ENCODE results near the gene YIF1A. TPM values are rescaled to one million over a fixed set of nuclear protein-coding genes. Genes with fewer than 3 reads are reported as not detected.

YIF1A gene
- polyA plus RNA-seq, 1 experiment = 228 TPM

DNA sequence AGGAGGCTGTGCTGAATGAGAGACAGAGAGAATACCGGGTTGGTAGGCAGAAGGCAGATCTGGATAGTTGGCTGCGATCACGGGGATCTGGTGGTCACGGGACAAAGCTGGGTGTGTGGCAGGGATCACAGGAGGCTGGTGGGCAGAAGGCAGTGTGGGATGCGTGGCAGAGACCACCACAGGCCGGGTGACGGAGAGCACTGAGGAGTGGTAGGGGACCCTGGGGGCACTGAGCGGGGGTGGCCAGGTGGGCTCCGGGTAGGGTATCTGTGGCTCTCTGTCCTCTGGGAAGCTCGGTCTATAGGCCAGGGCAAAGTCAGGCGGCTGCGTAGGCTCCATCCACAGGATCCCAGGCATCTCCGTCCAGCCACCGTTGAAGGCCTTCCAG is 26.5 kb upstream of the YIF1A start:
- ChIA-PET POLR2A (interaction anchor here (0.7 to 0.8 kb wide), 2 partner anchors 14 to 20 kb away, joined by 3 read pairs; partner anchors contain the start of gene RIN1), CTCF (interaction anchor here (1.5 to 11.3 kb wide), 4 partner anchors 10 to 72 kb away, joined by 3 to 201 read pairs (median 132); partner anchors contain the start of gene RIN1)
- no peaks in the 10 kb centered on the region; the same call in 1 of the 2 replicates for H3K36me3 ChIP-seq (ENCODE audit: control insufficient read depth, insufficient read depth, low read length)
- TF ChIP-seq, protein P1, sequence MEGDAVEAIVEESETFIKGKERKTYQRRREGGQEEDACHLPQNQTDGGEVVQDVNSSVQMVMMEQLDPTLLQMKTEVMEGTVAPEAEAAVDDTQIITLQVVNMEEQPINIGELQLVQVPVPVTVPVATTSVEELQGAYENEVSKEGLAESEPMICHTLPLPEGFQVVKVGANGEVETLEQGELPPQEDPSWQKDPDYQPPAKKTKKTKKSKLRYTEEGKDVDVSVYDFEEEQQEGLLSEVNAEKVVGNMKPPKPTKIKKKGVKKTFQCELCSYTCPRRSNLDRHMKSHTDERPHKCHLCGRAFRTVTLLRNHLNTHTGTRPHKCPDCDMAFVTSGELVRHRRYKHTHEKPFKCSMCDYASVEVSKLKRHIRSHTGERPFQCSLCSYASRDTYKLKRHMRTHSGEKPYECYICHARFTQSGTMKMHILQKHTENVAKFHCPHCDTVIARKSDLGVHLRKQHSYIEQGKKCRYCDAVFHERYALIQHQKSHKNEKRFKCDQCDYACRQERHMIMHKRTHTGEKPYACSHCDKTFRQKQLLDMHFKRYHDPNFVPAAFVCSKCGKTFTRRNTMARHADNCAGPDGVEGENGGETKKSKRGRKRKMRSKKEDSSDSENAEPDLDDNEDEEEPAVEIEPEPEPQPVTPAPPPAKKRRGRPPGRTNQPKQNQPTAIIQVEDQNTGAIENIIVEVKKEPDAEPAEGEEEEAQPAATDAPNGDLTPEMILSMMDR (IDR thresholded peaks at IDR 0.05; ENCODE audit: insufficient read depth, low read depth, low read length) = no peak
- H3K4me3 ChIP-seq (ENCODE audit: low read depth, low read length) = peak overlapping the region; percentile 69
- no peaks in the 10 kb centered on the region for H3K27me3 ChIP-seq (ENCODE audit: control insufficient read depth, insufficient read depth, low read length)
- DNase-seq (ENCODE audit: low read depth) = no peak

DNA sequence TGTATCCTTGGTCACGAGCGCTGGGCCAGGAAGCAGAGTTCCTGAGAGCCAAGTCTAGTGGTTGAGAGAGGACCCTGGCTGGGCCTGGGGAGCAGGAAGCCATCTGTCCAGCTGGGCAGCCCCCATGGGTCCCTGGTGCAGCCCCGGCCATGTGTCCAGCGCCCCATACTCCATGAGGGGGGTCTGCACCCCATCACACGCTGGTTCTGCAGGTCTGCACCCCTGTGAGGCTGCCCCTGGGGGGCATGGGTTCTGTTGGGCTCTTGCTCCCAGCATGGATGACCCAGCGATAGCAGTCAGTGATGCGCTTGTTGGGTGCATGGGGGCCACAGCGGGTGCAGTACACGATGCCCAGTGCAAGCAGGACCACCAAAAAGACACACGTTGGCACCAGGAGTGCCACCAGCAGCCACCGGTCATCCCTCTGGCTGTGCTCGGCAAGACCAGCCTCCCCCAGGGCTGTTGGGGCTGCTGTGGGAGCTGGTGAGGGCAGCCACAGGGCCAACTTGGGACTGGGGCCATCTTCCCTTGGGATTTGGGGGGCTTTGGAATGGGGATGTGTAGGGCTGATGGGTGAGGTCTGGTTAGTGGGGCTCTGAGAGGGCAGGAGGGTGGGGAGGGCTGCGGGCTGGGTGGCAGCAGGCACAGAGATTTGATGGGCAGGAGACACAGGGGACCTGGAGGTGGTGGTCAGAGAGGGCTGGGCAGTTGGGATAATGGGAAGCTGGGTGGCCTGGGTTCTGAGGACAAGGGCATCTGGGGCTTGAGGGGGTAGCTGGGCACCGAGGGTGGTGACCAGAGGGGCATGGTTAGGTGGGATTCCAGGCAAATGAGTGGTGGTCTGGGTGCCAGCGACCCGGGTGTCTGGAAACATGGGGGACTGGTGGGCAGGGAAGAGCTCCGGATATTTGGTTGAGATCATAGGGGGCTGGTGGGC is 25.9 kb upstream of the YIF1A start:
- no peak for DNase-seq (ENCODE audit: low read depth)
- H3K27me3 ChIP-seq (ENCODE audit: control insufficient read depth, insufficient read depth, low read length) = no peaks in the 10 kb centered on the region
- no peaks in the 10 kb centered on the region; the same call in 1 of the 2 replicates for H3K36me3 ChIP-seq (ENCODE audit: control insufficient read depth, insufficient read depth, low read length)
- POLR2A ChIA-PET = interaction anchor here (0.7 to 3.8 kb wide), 4 partner anchors 14 to 96 kb away, joined by 3 to 34 read pairs (median 4); partner anchors contain the start of gene RIN1
- CTCF ChIA-PET = interaction anchor here (1.5 to 11.3 kb wide), 4 partner anchors 11 to 73 kb away, joined by 3 to 201 read pairs (median 132); partner anchors contain the start of gene RIN1
- TF ChIP-seq, protein P1 (IDR thresholded peaks at IDR 0.05; ENCODE audit: insufficient read depth, low read depth, low read length) = no peak
- peak overlapping the region; percentile 69 for H3K4me3 ChIP-seq (ENCODE audit: low read depth, low read length)

DNA sequence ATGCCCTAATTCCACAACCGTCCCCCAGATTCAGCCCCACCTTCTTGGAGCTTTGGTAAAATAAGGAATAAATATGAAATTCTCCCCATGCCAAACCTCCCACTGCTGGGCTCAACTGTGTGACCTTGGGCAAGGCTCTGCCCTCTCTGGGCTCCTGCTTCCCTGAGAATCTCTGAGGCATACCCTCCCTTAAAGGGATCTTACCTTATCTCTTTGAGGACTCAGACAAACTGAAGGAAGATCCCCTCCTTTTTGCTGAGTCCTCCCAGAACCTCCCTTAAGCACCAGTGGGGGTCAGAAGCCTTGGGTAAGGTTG is 25.2 kb upstream of the YIF1A start:
- TF ChIP-seq, protein P1 (IDR thresholded peaks at IDR 0.05; ENCODE audit: insufficient read depth, low read depth, low read length) = no peak
- H3K27me3 ChIP-seq (ENCODE audit: control insufficient read depth, insufficient read depth, low read length) = no peaks in the 10 kb centered on the region
- ChIA-PET POLR2A (interaction anchor here (0.7 to 3.8 kb wide), 4 partner anchors 21 to 97 kb away, joined by 3 to 34 read pairs (median 11); partner anchors contain the start of genes RIN1 and YIF1A), CTCF (interaction anchor here (2.4 to 11.3 kb wide), 5 partner anchors 11 to 94 kb away, joined by 9 to 201 read pairs (median 81); partner anchors contain the start of genes BRMS1 and RIN1)
- H3K36me3 ChIP-seq (ENCODE audit: control insufficient read depth, insufficient read depth, low read length) = no peaks in the 10 kb centered on the region; the same call in 1 of the 2 replicates
- peak overlapping the region; percentile 69 for H3K4me3 ChIP-seq (ENCODE audit: low read depth, low read length)
- no peak for DNase-seq (ENCODE audit: low read depth)

DNA sequence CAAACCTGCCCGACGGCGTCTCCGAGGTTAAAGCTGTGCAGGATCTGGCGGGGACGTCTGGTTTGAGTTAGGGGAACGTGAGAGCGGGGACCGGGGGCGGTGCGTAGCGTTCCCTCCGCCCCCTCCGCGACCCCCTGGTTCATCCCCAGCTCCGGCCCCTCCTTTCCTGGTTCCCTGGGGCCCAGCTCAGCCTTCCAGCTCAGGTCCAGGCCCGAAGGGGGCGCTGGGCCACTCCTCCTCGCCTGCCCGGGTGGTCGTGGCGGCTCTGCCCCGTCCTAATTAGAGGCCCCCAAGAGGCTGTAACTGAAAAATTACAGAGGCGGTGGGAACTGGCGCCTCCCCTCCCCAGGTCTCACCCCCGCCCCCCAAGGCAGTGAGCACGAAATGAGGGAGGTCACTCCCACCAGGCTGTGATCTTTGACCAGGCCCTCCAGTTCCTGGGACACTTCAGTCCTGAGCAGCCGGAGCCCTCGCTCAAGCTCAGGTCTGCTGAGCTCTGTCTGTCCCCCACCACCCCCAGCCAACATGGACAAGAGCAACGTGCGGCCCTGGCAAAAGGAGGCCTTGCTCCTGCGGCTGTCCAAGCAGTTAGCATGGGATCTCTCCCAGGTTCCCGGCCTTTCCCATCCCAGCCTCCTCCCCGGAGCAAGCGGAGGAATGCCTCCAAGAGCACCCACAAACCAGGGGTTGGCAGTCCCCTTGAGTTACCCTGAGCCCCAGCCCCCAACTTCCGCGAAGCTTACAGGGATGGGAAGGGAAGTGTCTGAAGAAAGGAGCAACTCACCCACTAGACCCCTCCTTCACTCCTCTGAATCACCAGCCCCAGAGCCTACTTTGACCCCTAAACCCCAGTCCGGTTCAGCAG is 24.6 kb upstream of the YIF1A start:
- no peak for DNase-seq (ENCODE audit: low read depth)
- H3K36me3 ChIP-seq (ENCODE audit: control insufficient read depth, insufficient read depth, low read length) = no peaks in the 10 kb centered on the region; the same call in 1 of the 2 replicates
- POLR2A ChIA-PET = interaction anchor here (0.7 to 3.8 kb wide), 6 partner anchors 11 to 96 kb away, joined by 3 to 34 read pairs (median 12); partner anchors contain the start of genes BRMS1, RIN1 and YIF1A
- CTCF ChIA-PET = interaction anchor here (0.8 to 11.3 kb wide), 12 partner anchors 9 to 94 kb away, joined by 3 to 201 read pairs (median 10); partner anchors contain the start of genes BRMS1, RAB1B, RIN1 and TMEM151A
- peak overlapping the region; percentile 69 for H3K4me3 ChIP-seq (ENCODE audit: low read depth, low read length)
- TF ChIP-seq, protein P1 (IDR thresholded peaks at IDR 0.05; ENCODE audit: insufficient read depth, low read depth, low read length) = peak; percentile 60
- no peaks in the 10 kb centered on the region for H3K27me3 ChIP-seq (ENCODE audit: control insufficient read depth, insufficient read depth, low read length)
